ENCODE results near the gene GPN2. TPM values are rescaled to one million over a fixed set of nuclear protein-coding genes. Genes with fewer than 3 reads are reported as not detected.
A peak's percentile ranks its signal among the peaks of the same experiment; 100 is the strongest.

Gene GPN2
- total and polyA plus RNA-seq, 9 of the 15 experiments (the other 6 are each of a cell fraction or from before 2014, with no cell fraction given): 9.9 to 58.8 (median 20.4) TPM

DNA sequence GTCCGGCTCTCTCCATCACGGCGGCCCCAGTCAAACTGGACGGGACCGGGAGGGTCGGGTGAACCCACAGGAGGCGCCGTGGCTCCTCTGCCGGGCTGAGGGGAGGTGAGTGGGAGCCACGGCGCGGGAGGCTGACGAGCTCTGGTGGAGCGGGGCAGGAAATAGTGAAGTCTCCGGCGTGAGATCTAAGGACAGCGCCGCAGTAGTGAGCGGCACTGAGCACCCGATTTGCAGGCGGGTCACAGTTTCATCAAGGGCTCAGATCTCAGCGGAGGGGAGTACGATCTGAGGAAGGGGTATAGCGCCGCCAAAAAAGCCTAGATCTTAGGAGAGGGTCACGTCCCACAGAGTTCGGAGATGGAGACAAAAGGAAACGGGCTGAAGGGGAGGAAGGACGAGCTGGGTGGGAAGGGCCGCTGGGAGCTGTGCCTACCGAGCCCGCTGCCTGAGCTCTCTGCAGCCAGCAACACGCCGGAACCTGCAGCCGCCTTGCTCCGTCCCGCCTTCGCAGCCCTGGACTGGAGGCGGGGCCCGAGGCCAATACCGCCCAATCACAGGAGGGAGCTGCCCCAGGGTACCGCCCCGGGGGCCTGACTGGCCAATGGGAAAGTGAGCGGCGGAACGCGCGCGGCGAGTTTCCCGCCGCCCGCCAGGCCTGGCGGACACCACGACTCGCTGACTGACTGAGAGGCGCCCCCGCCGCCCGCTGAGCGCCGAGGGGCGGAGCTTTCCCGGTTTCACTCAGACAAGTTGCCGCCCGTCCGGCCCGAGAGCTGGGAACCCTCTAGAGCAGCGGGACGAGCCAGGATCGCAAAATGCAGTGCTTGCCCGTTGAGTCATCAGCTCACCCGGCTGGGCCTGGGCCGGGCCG is 25.2 kb downstream of the GPN2 start (continued):
- no peak for TF ChIP-seq CUX1 (CRISPR knock-in tag; IDR thresholded peaks at IDR 0.05)
- TF ChIP-seq FUS (optimal IDR thresholded peaks at IDR 0.05; ENCODE audit: low read depth, low read length): no peak
- peak; percentile 100 for TF ChIP-seq RBM25 (IDR thresholded peaks at IDR 0.05; ENCODE audit: low read depth, low read length, severe bottlenecking)
- no peak for TF ChIP-seq CHD7 (IDR thresholded peaks at IDR 0.05; ENCODE audit: low read depth, low read length)
- peak; percentile 59 for TF ChIP-seq RBBP5 (IDR thresholded peaks at IDR 0.05; ENCODE audit: borderline replicate concordance, insufficient read depth, low read length, poor library complexity, severe bottlenecking)
- TF ChIP-seq SRSF9 (IDR thresholded peaks at IDR 0.05; ENCODE audit: borderline replicate concordance, low read depth, low read length): no peak

Data from K562 (cell line).